H1 (cell line): ENCODE data around the gene HMGCL. TPM values are rescaled to one million over a fixed set of nuclear protein-coding genes. Genes with fewer than 3 reads are reported as not detected.

Source experiments
- ASH2L ChIP-seq: fragments of 200-600, 300-600 bp; sonication (generic); IDR thresholded peaks from one replicate; pipeline ENCODE4 v1.7.1; 2017; ENCODE audit warnings: low read length
- EGR1 ChIP-seq: IDR thresholded peaks from 2 replicates; pipeline ENCODE4 v1.6.1; 2011; ENCODE audit warnings: low read depth, low read length, borderline replicate concordance
- GTF2F1 ChIP-seq: IDR thresholded peaks from 2 replicates; pipeline ENCODE4 v1.6.1; 2012; ENCODE audit warnings: low read depth, low read length, improper control_type of control experiment, borderline replicate concordance
- HDAC6 ChIP-seq: IDR thresholded peaks from one replicate; pipeline ENCODE4 v1.7.1; 2012; ENCODE audit warnings: low read depth, mild to moderate bottlenecking, inconsistent platforms, low read length, moderate library complexity
- KDM4A ChIP-seq: IDR thresholded peaks from one replicate; pipeline ENCODE4 v1.7.1; 2012; ENCODE audit warnings: low read depth, mild to moderate bottlenecking, moderate library complexity, low read length, inconsistent platforms; ENCODE audit not compliant: severe bottlenecking
- PHF8 ChIP-seq: fragments of 200-600 bp; sonication (generic); conservative IDR thresholded peaks from 2 replicates; pipeline ENCODE4 v1.7.1; 2012; ENCODE audit warnings: low read depth, mild to moderate bottlenecking, inconsistent platforms, low read length, moderate library complexity
- TBP ChIP-seq: IDR thresholded peaks from 2 replicates; pipeline ENCODE4 v1.6.1; 2011; ENCODE audit warnings: low read depth, low read length, improper control_type of control experiment
- polyA plus RNA-seq, 7 experiments: library from polyadenylated mRNA; depleted of rRNA in 3 of 7; stranded (reverse) in 5 of 7; unstranded in 2 of 7; fragments of >200 nt in 5 of 7; fragments of 200-250 nt in 2 of 7; gene quantifications; 1 replicate in 5 of 7; 2 replicates in 1 of 7; 4 replicates in 1 of 7; pipeline versions ENCODE4 v1.2.1 to v1.2.3, GENCODE V29; 2011 to 2013; ENCODE audit warnings: missing spikeins in 2 of 7, mixed read lengths in 2 of 7
- total RNA-seq: library from RNA; stranded (reverse); fragmentation: NEBNext Ultra II Directional; extraction: Animal tissue kit (Norgen Biotek cat#: 25700); gene quantifications from 2 replicates; pipeline ENCODE4 v1.2.1, GENCODE V29; 2021
- TF ChIP-seq, protein P1 (sequence below): fragments of 300-600 bp; sonication (generic); IDR thresholded peaks from 2 replicates; pipeline ENCODE4 v1.7.1; 2012; ENCODE audit warnings: low read length, moderate library complexity, mild to moderate bottlenecking, inconsistent platforms; ENCODE audit not compliant: insufficient replicate concordance

Gene HMGCL
- total and polyA plus RNA-seq, 2 of the 8 experiments (the other 6 are each of a cell fraction or from before 2014, with no cell fraction given) = 13.7 to 19.5 TPM

- TF ChIP-seq, protein P1, sequence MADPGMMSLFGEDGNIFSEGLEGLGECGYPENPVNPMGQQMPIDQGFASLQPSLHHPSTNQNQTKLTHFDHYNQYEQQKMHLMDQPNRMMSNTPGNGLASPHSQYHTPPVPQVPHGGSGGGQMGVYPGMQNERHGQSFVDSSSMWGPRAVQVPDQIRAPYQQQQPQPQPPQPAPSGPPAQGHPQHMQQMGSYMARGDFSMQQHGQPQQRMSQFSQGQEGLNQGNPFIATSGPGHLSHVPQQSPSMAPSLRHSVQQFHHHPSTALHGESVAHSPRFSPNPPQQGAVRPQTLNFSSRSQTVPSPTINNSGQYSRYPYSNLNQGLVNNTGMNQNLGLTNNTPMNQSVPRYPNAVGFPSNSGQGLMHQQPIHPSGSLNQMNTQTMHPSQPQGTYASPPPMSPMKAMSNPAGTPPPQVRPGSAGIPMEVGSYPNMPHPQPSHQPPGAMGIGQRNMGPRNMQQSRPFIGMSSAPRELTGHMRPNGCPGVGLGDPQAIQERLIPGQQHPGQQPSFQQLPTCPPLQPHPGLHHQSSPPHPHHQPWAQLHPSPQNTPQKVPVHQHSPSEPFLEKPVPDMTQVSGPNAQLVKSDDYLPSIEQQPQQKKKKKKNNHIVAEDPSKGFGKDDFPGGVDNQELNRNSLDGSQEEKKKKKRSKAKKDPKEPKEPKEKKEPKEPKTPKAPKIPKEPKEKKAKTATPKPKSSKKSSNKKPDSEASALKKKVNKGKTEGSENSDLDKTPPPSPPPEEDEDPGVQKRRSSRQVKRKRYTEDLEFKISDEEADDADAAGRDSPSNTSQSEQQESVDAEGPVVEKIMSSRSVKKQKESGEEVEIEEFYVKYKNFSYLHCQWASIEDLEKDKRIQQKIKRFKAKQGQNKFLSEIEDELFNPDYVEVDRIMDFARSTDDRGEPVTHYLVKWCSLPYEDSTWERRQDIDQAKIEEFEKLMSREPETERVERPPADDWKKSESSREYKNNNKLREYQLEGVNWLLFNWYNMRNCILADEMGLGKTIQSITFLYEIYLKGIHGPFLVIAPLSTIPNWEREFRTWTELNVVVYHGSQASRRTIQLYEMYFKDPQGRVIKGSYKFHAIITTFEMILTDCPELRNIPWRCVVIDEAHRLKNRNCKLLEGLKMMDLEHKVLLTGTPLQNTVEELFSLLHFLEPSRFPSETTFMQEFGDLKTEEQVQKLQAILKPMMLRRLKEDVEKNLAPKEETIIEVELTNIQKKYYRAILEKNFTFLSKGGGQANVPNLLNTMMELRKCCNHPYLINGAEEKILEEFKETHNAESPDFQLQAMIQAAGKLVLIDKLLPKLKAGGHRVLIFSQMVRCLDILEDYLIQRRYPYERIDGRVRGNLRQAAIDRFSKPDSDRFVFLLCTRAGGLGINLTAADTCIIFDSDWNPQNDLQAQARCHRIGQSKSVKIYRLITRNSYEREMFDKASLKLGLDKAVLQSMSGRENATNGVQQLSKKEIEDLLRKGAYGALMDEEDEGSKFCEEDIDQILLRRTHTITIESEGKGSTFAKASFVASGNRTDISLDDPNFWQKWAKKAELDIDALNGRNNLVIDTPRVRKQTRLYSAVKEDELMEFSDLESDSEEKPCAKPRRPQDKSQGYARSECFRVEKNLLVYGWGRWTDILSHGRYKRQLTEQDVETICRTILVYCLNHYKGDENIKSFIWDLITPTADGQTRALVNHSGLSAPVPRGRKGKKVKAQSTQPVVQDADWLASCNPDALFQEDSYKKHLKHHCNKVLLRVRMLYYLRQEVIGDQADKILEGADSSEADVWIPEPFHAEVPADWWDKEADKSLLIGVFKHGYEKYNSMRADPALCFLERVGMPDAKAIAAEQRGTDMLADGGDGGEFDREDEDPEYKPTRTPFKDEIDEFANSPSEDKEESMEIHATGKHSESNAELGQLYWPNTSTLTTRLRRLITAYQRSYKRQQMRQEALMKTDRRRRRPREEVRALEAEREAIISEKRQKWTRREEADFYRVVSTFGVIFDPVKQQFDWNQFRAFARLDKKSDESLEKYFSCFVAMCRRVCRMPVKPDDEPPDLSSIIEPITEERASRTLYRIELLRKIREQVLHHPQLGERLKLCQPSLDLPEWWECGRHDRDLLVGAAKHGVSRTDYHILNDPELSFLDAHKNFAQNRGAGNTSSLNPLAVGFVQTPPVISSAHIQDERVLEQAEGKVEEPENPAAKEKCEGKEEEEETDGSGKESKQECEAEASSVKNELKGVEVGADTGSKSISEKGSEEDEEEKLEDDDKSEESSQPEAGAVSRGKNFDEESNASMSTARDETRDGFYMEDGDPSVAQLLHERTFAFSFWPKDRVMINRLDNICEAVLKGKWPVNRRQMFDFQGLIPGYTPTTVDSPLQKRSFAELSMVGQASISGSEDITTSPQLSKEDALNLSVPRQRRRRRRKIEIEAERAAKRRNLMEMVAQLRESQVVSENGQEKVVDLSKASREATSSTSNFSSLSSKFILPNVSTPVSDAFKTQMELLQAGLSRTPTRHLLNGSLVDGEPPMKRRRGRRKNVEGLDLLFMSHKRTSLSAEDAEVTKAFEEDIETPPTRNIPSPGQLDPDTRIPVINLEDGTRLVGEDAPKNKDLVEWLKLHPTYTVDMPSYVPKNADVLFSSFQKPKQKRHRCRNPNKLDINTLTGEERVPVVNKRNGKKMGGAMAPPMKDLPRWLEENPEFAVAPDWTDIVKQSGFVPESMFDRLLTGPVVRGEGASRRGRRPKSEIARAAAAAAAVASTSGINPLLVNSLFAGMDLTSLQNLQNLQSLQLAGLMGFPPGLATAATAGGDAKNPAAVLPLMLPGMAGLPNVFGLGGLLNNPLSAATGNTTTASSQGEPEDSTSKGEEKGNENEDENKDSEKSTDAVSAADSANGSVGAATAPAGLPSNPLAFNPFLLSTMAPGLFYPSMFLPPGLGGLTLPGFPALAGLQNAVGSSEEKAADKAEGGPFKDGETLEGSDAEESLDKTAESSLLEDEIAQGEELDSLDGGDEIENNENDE = no peak
- TF ChIP-seq KDM4A = no peak
- TF ChIP-seq ASH2L = no peak
- no peak for TF ChIP-seq GTF2F1
- TF ChIP-seq TBP = no peak
- TF ChIP-seq HDAC6 = no peak
- no peak for TF ChIP-seq PHF8
- TF ChIP-seq EGR1 = no peak
Observed at GRCh38 chr1:23824711-23825075, 536 bp downstream of the HMGCL start (continued).
